ENCODE results near the gene ABHD14A. TPM values are rescaled to one million over a fixed set of nuclear protein-coding genes. Genes with fewer than 3 reads are reported as not detected.

The ABHD14A gene
- total and polyA plus RNA-seq, 2 donors (not counting 1 experiment from before 2014, with no cell fraction given): 5.1 to 10.2 TPM

- no peak overlapping the region for H3K27ac ChIP-seq (ENCODE audit: insufficient read depth, low read length)
- no peak overlapping the region for H2AFZ ChIP-seq (ENCODE audit: low read length)
- H4K20me1 ChIP-seq (ENCODE audit: control insufficient read depth, extremely low read depth, insufficient read depth, low read length): no peaks in the 10 kb centered on the region
- no peak for DNase-seq (ENCODE audit: low read depth in 2 of 2)
- H3K27me3 ChIP-seq (ENCODE audit: control insufficient read depth, insufficient read depth, low read length): no peaks in the 10 kb centered on the region
- no peak overlapping the region for H3K4me3 ChIP-seq (replicated peaks in 1 of 4; ENCODE audit: control extremely low read depth in 1 of 4, insufficient read depth in 1 of 4, low read depth in 3 of 4, low read length in 4 of 4)
- no peak for TF ChIP-seq EZH2 (IDR thresholded peaks at IDR 0.05; ENCODE audit: low read length, missing control alignments)
- TF ChIP-seq CTCF (conservative IDR thresholded peaks at IDR 0.05 in 1 of 2, IDR thresholded peaks at IDR 0.05 in 1 of 2; ENCODE audit: low read depth in 1 of 2, low read length in 2 of 2): no peak
- H3K9me3 ChIP-seq (ENCODE audit: control insufficient read depth, insufficient read depth, low read depth, low read length): no peaks in the 10 kb centered on the region
- no peak overlapping the region for H3K9ac ChIP-seq (ENCODE audit: insufficient read depth, low read length)
- no peaks in the 10 kb centered on the region for H3K36me3 ChIP-seq (ENCODE audit: control insufficient read depth, insufficient read depth, low read length)
- H3K4me1 ChIP-seq (ENCODE audit: control insufficient read depth, extremely low read depth, insufficient read depth, low read length): peaks cover 14% of the 10 kb centered on the region
- no peak overlapping the region for H3K4me2 ChIP-seq (ENCODE audit: extremely low read depth, insufficient read depth, low read length)
- H3K79me2 ChIP-seq (ENCODE audit: control insufficient read depth, insufficient read depth, low read length): no peaks in the 10 kb centered on the region
These were observed 31.9 kb downstream of the ABHD14A start for GRCh38 chr3:52006820-52007133.

DNA sequence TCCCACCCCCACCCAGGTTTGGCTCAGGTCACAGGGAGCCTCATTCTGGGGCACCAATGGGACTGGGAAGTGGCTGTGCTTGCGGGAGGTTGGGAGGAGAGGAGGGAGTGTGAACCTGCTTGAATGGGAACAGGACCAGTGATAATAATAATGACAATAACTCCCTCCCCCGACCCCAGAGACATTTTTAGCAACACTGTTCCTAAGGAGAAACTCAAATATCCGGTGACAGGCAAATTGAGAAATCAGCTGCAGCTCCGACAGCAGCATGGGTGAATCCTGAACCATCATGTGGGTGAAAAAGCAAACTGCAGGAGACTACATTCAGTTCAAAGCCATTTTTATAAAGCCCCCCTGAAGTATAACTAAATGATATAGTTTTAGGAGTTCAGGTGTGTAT is 32.4 kb downstream of the ABHD14A start:
- Histone ChIP-seq H4K20me1 (ENCODE audit: control insufficient read depth, extremely low read depth, insufficient read depth, low read length) (no peaks in the 10 kb centered on the region), H3K4me1 (ENCODE audit: control insufficient read depth, extremely low read depth, insufficient read depth, low read length) (peaks cover 14% of the 10 kb centered on the region), H2AFZ (ENCODE audit: low read length) (no peak overlapping the region), H3K79me2 (ENCODE audit: control insufficient read depth, insufficient read depth, low read length) (no peaks in the 10 kb centered on the region), H3K9ac (ENCODE audit: insufficient read depth, low read length) (no peak overlapping the region), H3K4me3 (replicated peaks in 1 of 4; ENCODE audit: control extremely low read depth in 1 of 4, insufficient read depth in 1 of 4, low read depth in 3 of 4, low read length in 4 of 4) (no peak overlapping the region), H3K4me2 (ENCODE audit: extremely low read depth, insufficient read depth, low read length) (no peak overlapping the region), H3K9me3 (ENCODE audit: control insufficient read depth, insufficient read depth, low read depth, low read length) (no peaks in the 10 kb centered on the region), H3K27ac (ENCODE audit: insufficient read depth, low read length) (no peak overlapping the region), H3K36me3 (ENCODE audit: control insufficient read depth, insufficient read depth, low read length) (no peaks in the 10 kb centered on the region), H3K27me3 (ENCODE audit: control insufficient read depth, insufficient read depth, low read length) (no peaks in the 10 kb centered on the region)
- TF ChIP-seq EZH2 (IDR thresholded peaks at IDR 0.05; ENCODE audit: low read length, missing control alignments) (no peak), CTCF (conservative IDR thresholded peaks at IDR 0.05 in 1 of 2, IDR thresholded peaks at IDR 0.05 in 1 of 2; ENCODE audit: low read depth in 1 of 2, low read length in 2 of 2) (no peak)
- no peak for DNase-seq (ENCODE audit: low read depth in 2 of 2)

- TF ChIP-seq CTCF (conservative IDR thresholded peaks at IDR 0.05 in 1 of 2, IDR thresholded peaks at IDR 0.05 in 1 of 2; ENCODE audit: low read depth in 1 of 2, low read length in 2 of 2) (no peak), EZH2 (IDR thresholded peaks at IDR 0.05; ENCODE audit: low read length, missing control alignments) (no peak)
- H3K79me2 ChIP-seq (ENCODE audit: control insufficient read depth, insufficient read depth, low read length): no peaks in the 10 kb centered on the region
- H3K36me3 ChIP-seq (ENCODE audit: control insufficient read depth, insufficient read depth, low read length): no peaks in the 10 kb centered on the region
- H2AFZ ChIP-seq (ENCODE audit: low read length): no peak overlapping the region
- H3K4me1 ChIP-seq (ENCODE audit: control insufficient read depth, extremely low read depth, insufficient read depth, low read length): peaks cover 8% of the 10 kb centered on the region
- H3K4me3 ChIP-seq (replicated peaks in 1 of 4; ENCODE audit: control extremely low read depth in 1 of 4, insufficient read depth in 1 of 4, low read depth in 3 of 4, low read length in 4 of 4): no peak overlapping the region
- H3K4me2 ChIP-seq (ENCODE audit: extremely low read depth, insufficient read depth, low read length): no peak overlapping the region
- H4K20me1 ChIP-seq (ENCODE audit: control insufficient read depth, extremely low read depth, insufficient read depth, low read length): no peaks in the 10 kb centered on the region
- no peaks in the 10 kb centered on the region for H3K9me3 ChIP-seq (ENCODE audit: control insufficient read depth, insufficient read depth, low read depth, low read length)
- H3K27me3 ChIP-seq (ENCODE audit: control insufficient read depth, insufficient read depth, low read length): no peaks in the 10 kb centered on the region
- H3K9ac ChIP-seq (ENCODE audit: insufficient read depth, low read length): no peak overlapping the region
- H3K27ac ChIP-seq (ENCODE audit: insufficient read depth, low read length): no peak overlapping the region
- no peak for DNase-seq (ENCODE audit: low read depth in 2 of 2)
These were observed 35.6 kb downstream of the ABHD14A start for GRCh38 chr3:52010431-52010830.

Data from fibroblast of lung (primary cell).